Neural progenitor cell (in vitro differentiated cells): ENCODE data around the gene PKDREJ. TPM values are rescaled to one million over a fixed set of nuclear protein-coding genes. Genes with fewer than 3 reads are reported as not detected.

Source experiments
- DNase-seq: peaks from one replicate; pipeline ENCODE4 v3.0.0-alpha.2; 2016; ENCODE audit warnings: low spot score
- H2AFZ ChIP-seq: fragments of 200-600 bp; sonication (generic); replicated peaks from 2 replicates; pipeline ENCODE4 v1.6.1; 2016; ENCODE audit warnings: antibody characterized with exemption
- H3F3A ChIP-seq: fragments of 200-600 bp; sonication (generic); 2 replicates; pipeline ENCODE4 v1.6.1; 2016; ENCODE audit warnings: antibody characterized with exemption, low read depth
- H3K27ac ChIP-seq: fragments of 200-600 bp; sonication (generic); 2 replicates; pipeline ENCODE4 v1.5.1; 2016; ENCODE audit warnings: mild to moderate bottlenecking
- H3K27me3 ChIP-seq: fragments of 200-600 bp; sonication (generic); 2 replicates; pipeline ENCODE4 v1.6.1; 2016; ENCODE audit warnings: mild to moderate bottlenecking, moderate library complexity
- H3K36me3 ChIP-seq: fragments of 200-600 bp; sonication (generic); 2 replicates; pipeline ENCODE4 v1.5.1; 2016
- H3K4me1 ChIP-seq: fragments of 200-600 bp; sonication (generic); 2 replicates; pipeline ENCODE4 v1.6.1; 2016; ENCODE audit warnings: mixed run types
- H3K4me2 ChIP-seq: fragments of 200-600 bp; sonication (generic); 2 replicates; pipeline ENCODE4 v1.6.1; 2016
- H3K4me3 ChIP-seq: fragments of 200-600 bp; sonication (generic); 2 replicates; pipeline ENCODE4 v1.5.1; 2016
- H3K79me2 ChIP-seq: fragments of 200-600 bp; sonication (generic); 2 replicates; pipeline ENCODE4 v1.6.1; 2016; ENCODE audit warnings: low read depth
- H3K9ac ChIP-seq: fragments of 200-600 bp; sonication (generic); 2 replicates; pipeline ENCODE4 v1.6.1; 2016
- H3K9me3 ChIP-seq: fragments of 200-600 bp; sonication (generic); 2 replicates; pipeline ENCODE4 v1.5.1; 2016; ENCODE audit warnings: low read depth
- H4K20me1 ChIP-seq: fragments of 200-600 bp; sonication (generic); 2 replicates; pipeline ENCODE4 v1.6.1; 2016; ENCODE audit warnings: low read depth
- H3K27ac Mint-ChIP-seq: 3 replicates; pipeline ENCODE4 v1.8.0; 2021; ENCODE audit warnings: mixed read lengths
- H3K27me3 Mint-ChIP-seq: 2 replicates; pipeline ENCODE4 v1.8.0; 2022; ENCODE audit warnings: low read depth, mild to moderate bottlenecking, inconsistent platforms, moderate library complexity, mixed read lengths; ENCODE audit not compliant: insufficient read depth
- H3K36me3 Mint-ChIP-seq: 3 replicates; pipeline ENCODE4 v1.8.0; 2021; ENCODE audit warnings: mixed read lengths
- H3K4me1 Mint-ChIP-seq: 3 replicates; pipeline ENCODE4 v1.8.0; 2021; ENCODE audit warnings: mixed read lengths
- H3K4me3 Mint-ChIP-seq: 3 replicates; pipeline ENCODE4 v1.8.0; 2021; ENCODE audit warnings: mild to moderate bottlenecking, moderate library complexity, mixed read lengths
- H3K9me3 Mint-ChIP-seq: 3 replicates; pipeline ENCODE4 v1.8.0; 2020; ENCODE audit warnings: mixed read lengths
- CTCF ChIP-seq: fragments of 200-600 bp; sonication (generic); IDR thresholded peaks from 2 replicates; pipeline ENCODE4 v1.5.1; 2017; ENCODE audit warnings: antibody characterized with exemption, mild to moderate bottlenecking
- EZH2 ChIP-seq: fragments of 200-600 bp; sonication (generic); IDR thresholded peaks from 2 replicates; pipeline ENCODE4 v1.6.1; 2017; ENCODE audit warnings: antibody characterized with exemption, mild to moderate bottlenecking, moderate library complexity
- EZH2phosphoT487 ChIP-seq: fragments of 200-600 bp; sonication (generic); IDR thresholded peaks from 2 replicates; pipeline ENCODE4 v1.6.1; 2017; ENCODE audit warnings: antibody characterized with exemption
- total RNA-seq: library from RNA; depleted of rRNA; stranded (reverse); fragments of >200 nt; gene quantifications from 2 replicates; pipeline ENCODE4 v1.2.3, GENCODE V29; 2015; ENCODE audit warnings: low replicate concordance

PKDREJ gene
- total RNA-seq, 1 donor from 2014 or later: not detected

GRCh38 chr22:46273432-46274148, 10.4 kb upstream of the PKDREJ start:
- no peak overlapping the region for H3K4me2 ChIP-seq
- no peaks in the 10 kb centered on the region for H3K9me3 Mint-ChIP-seq
- no peaks in the 10 kb centered on the region for H3K36me3 ChIP-seq
- TF ChIP-seq EZH2phosphoT487 (no peak), CTCF (no peak), EZH2 (no peak)
- H3K79me2 ChIP-seq: no peaks in the 10 kb centered on the region
- no peak for DNase-seq
- H2AFZ ChIP-seq: no peak overlapping the region
- H3K27me3 Mint-ChIP-seq: peaks cover 4% of the 10 kb centered on the region
- no peaks in the 10 kb centered on the region for H3K27me3 ChIP-seq
- H3K36me3 Mint-ChIP-seq: peaks cover 23% of the 10 kb centered on the region
- H4K20me1 ChIP-seq: no peaks in the 10 kb centered on the region
- no peak overlapping the region for H3K9ac ChIP-seq
- no peak overlapping the region for H3K27ac Mint-ChIP-seq
- no peak overlapping the region for H3K27ac ChIP-seq
- H3F3A ChIP-seq: no peaks in the 10 kb centered on the region
- H3K4me1 Mint-ChIP-seq: peaks cover 6% of the 10 kb centered on the region
- no peaks in the 10 kb centered on the region for H3K9me3 ChIP-seq
- H3K4me1 ChIP-seq: no peaks in the 10 kb centered on the region
- no peak overlapping the region for H3K4me3 Mint-ChIP-seq
- no peak overlapping the region for H3K4me3 ChIP-seq

- H3K27ac ChIP-seq: no peak overlapping the region
- H3K79me2 ChIP-seq: no peaks in the 10 kb centered on the region
- H3K27ac Mint-ChIP-seq: no peak overlapping the region
- no peak overlapping the region for H3K9ac ChIP-seq
- no peaks in the 10 kb centered on the region for H4K20me1 ChIP-seq
- H3K4me2 ChIP-seq: no peak overlapping the region
- peaks cover 4% of the 10 kb centered on the region for H3K27me3 Mint-ChIP-seq
- no peak overlapping the region for H3K4me3 Mint-ChIP-seq
- H3F3A ChIP-seq: no peaks in the 10 kb centered on the region
- no peaks in the 10 kb centered on the region for H3K36me3 ChIP-seq
- no peaks in the 10 kb centered on the region for H3K9me3 Mint-ChIP-seq
- H3K36me3 Mint-ChIP-seq: peaks cover 20% of the 10 kb centered on the region
- H3K4me1 Mint-ChIP-seq: peaks cover 9% of the 10 kb centered on the region
- TF ChIP-seq EZH2phosphoT487: no peak
- no peak for TF ChIP-seq CTCF
- no peak for TF ChIP-seq EZH2
- H3K9me3 ChIP-seq: no peaks in the 10 kb centered on the region
- H3K27me3 ChIP-seq: no peaks in the 10 kb centered on the region
- H2AFZ ChIP-seq: no peak overlapping the region
- H3K4me3 ChIP-seq: no peak overlapping the region
- DNase-seq: no peak
- no peaks in the 10 kb centered on the region for H3K4me1 ChIP-seq
These were observed 9.8 kb upstream of the PKDREJ start for GRCh38 chr22:46272762-46273431.

- Histone ChIP-seq H3K27ac (no peak overlapping the region), H3K9me3 (no peaks in the 10 kb centered on the region), H3K4me3 (no peak overlapping the region), H2AFZ (no peak overlapping the region), H3K36me3 (no peaks in the 10 kb centered on the region), H3K4me1 (no peaks in the 10 kb centered on the region), H3K9ac (no peak overlapping the region), H3K4me2 (no peak overlapping the region), H3K27me3 (peaks cover 4% of the 10 kb centered on the region), H3F3A (no peaks in the 10 kb centered on the region), H4K20me1 (no peaks in the 10 kb centered on the region), H3K79me2 (no peaks in the 10 kb centered on the region)
- Mint-ChIP-seq H3K4me1 (peaks cover 14% of the 10 kb centered on the region), H3K4me3 (no peak overlapping the region), H3K9me3 (no peaks in the 10 kb centered on the region), H3K27me3 (no peaks in the 10 kb centered on the region), H3K36me3 (peaks cover 20% of the 10 kb centered on the region), H3K27ac (no peak overlapping the region)
- no peak for DNase-seq
- no peak for TF ChIP-seq CTCF
- TF ChIP-seq EZH2: no peak
- no peak for TF ChIP-seq EZH2phosphoT487
These were observed 9.1 kb upstream of the PKDREJ start for GRCh38 chr22:46272196-46272595.
